ENCODE data around the gene NRSN2. TPM values are rescaled to one million over a fixed set of nuclear protein-coding genes. Genes with fewer than 3 reads are reported as not detected.

Gene NRSN2, protein sequence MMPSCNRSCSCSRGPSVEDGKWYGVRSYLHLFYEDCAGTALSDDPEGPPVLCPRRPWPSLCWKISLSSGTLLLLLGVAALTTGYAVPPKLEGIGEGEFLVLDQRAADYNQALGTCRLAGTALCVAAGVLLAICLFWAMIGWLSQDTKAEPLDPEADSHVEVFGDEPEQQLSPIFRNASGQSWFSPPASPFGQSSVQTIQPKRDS
- total RNA-seq: 1 to 10 TPM; 1.2 to 1.6 TPM
- polyA plus RNA-seq: 1 to 10 TPM; 1.7 to 3.6 (median 2.6) TPM
- 0 to 1.4 (median 0.66) reads per million in 6 experiments for total RNA-seq

DNA sequence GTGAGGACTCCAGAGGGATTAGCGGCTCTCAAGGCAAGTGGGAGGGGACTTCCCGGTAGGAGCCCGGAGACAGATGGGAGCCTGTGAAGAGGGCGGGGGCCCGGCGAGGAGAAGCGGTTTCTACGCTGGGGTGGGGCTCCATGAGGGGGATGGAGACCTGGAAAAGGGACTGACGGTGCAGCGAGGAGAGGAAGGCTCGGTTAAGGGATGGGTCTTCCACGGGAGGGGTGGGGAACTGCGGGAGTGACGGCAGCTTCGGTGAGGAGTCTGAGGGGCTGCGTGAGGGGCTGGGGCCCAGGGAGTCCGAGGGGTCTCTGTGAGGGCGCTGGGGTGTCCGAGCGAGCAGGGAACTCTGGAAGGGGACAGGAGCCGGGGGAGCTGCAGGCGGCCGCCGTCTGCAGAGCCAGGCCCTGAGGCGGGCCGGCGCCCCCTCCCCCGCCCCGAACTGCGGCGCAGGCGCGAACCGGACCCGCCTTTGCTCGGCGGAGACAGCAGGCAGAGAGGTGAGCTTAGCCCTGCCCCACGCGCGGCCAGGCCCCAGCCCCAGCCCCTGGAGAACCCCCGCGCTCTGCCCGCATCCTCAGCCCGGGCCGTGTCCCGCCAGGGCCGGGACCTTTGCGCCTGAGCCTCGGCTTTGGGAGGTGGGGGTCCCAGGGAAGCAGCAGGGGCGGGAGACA lies at the start of gene NRSN2:
Gene NRSN2 (plus strand): TSS at position 472 of the 677 bp plus-strand sequence. CDS start 2,533 bp downstream, outside the sequence.
- ATAC-seq: peak; percentile 44 to 48

DNA sequence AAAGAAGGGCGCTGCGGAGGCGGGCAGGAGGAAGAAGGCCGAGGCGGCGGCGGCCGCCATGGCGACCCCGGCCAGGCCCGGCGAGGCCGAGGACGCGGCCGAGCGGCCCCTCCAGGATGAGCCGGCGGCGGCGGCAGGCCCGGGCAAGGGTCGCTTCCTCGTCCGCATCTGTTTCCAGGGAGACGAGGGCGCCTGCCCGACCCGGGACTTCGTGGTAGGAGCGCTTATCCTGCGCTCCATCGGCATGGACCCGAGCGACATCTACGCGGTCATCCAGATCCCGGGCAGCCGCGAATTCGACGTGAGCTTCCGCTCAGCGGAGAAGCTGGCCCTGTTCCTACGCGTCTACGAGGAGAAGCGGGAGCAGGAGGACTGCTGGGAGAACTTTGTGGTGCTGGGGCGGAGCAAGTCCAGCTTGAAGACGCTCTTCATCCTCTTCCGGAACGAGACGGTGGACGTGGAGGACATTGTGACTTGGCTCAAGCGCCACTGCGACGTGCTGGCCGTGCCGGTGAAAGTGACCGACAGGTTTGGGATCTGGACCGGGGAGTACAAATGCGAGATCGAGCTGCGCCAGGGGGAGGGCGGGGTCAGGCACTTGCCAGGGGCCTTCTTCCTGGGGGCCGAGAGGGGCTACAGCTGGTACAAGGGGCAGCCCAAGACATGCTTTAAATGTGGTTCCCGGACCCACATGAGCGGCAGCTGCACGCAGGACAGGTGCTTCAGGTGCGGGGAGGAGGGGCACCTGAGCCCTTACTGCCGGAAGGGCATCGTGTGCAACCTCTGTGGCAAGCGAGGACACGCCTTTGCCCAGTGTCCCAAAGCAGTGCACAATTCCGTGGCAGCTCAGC lies 48.8 kb upstream of the NRSN2 start:
- peaks cover 0 to 17% (median 5%) of the 10 kb centered on the region in 3 donors for H3K36me3 Mint-ChIP-seq
- peaks cover 0 to 3% (median 0%) of the 10 kb centered on the region in 9 donors for H3K9me3 Mint-ChIP-seq
- POLR2A ChIA-PET: interaction anchor here (0.7 to 5.5 kb wide), 15 partner anchors 8 to 1368 kb away, joined by 3 to 140 read pairs (median 5); partner anchors contain the start of genes CSNK2A1 and SOX12
- no peaks in the 10 kb centered on the region for H3K27me3 Mint-ChIP-seq
- peaks cover 22 to 50% (median 45%) of the 10 kb centered on the region in 4 donors for H3K4me1 Mint-ChIP-seq
- peak overlapping the region; percentile 93 to 100 (median 98) for H3K4me3 Mint-ChIP-seq
- ATAC-seq (peak; percentile 27 to 31), DNase-seq (peak in 9 of 10 donors; percentile 14 to 70 (median 35))
- peak overlapping the region; percentile 96 to 99 (median 98) for H3K27ac Mint-ChIP-seq

More for the DNA sequence above, at the start of gene NRSN2:
- DNase-seq: no peak
- H3K27me3 Mint-ChIP-seq: no peaks in the 10 kb centered on the region
- H3K9me3 Mint-ChIP-seq: no peaks in the 10 kb centered on the region
- POLR2A ChIA-PET: no interaction called here
- peak within 1 kb of the TSS; percentile 86 to 96 (median 92) for H3K4me3 Mint-ChIP-seq
- peaks cover 10 to 18% (median 12%) of the 10 kb centered on the region in 4 donors for H3K4me1 Mint-ChIP-seq
- H3K27ac Mint-ChIP-seq: peak within 1 kb of the TSS in 8 of 10 donors; percentile 52 to 87 (median 70)
- H3K36me3 Mint-ChIP-seq: no peaks in the 10 kb centered on the region

DNA sequence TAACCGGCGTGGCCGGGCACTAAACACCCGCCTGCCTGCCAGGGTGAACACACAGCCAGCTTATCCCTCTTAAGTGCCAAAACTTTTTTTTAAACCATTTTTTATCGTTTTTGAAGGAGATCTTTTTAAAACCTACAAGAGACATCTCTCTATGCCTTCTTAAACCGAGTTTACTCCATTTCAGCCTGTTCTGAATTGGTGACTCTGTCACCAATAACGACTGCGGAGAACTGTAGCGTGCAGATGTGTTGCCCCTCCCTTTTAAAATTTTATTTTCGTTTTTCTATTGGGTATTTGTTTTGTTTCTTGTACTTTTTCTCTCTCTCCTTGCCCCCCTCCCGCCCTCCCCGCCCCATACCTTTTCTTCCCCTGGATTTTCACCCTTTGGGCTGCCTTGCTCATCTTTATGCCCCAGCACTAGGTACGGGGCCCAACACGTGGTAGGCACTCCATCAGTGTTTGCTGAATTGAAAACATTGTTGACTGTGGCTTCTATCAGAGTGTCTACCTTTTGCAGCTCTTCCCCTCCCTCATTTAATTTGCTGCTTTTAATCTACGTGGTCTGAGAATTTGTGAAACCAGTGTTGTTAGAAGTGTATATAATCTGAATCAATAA lies 48.0 kb upstream of the NRSN2 start:
- ATAC-seq: peak; percentile 9 to 20
- Mint-ChIP-seq H3K27me3 (no peaks in the 10 kb centered on the region), H3K4me1 (peaks cover 24 to 50% (median 45%) of the 10 kb centered on the region in 4 donors)

DNA sequence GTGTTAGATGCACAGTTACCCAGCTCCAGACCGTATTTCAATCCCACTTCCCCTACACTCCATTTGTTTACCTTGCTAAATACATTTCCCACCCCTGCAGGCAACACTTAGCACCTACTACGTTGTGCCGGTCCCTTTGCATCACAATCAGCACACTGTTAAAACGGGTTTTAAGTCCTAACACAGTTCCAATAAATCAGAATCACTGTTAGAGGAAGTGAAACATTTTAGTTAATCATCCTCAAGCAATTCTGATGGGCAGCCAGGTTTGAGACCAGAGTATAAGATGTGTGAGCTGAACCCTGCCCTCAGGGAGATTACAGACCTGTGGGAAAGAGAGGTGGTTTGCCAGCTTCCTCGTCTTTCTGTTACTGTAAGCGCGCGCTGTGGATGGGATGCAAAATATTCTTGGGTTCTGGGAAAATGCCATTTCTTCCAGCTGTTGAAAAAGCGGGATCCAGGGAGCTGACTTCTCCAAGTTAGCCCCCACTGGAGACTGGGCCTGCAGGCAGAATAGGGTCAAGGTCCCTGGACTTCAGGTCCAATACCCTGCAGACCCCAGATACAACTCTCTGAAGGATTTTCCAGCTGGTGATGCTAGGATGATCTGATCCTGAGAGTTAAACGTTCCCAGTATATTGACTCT lies 46.4 kb upstream of the NRSN2 start:
- Mint-ChIP-seq H3K4me3 (peak overlapping the region in 9 of 10 donors; percentile 37 to 100 (median 80)), H3K27me3 (no peaks in the 10 kb centered on the region), H3K27ac (peak overlapping the region in 7 of 10 donors; percentile 22 to 99 (median 43)), H3K4me1 (peaks cover 24 to 50% (median 45%) of the 10 kb centered on the region in 4 donors), H3K9me3 (peaks cover 0 to 3% (median 0%) of the 10 kb centered on the region in 9 donors), H3K36me3 (peaks cover 0 to 17% (median 5%) of the 10 kb centered on the region in 3 donors)
- ATAC-seq (no peak), DNase-seq (no peak)
- POLR2A ChIA-PET: interaction anchor here (1.0 to 5.5 kb wide), 2 partner anchors 10 to 24 kb away, joined by 3 to 140 read pairs; partner anchors contain the start of gene SOX12

More for the DNA sequence above, 48.0 kb upstream of the NRSN2 start:
- POLR2A ChIA-PET: interaction anchor here (0.7 to 5.5 kb wide), 8 partner anchors 10 to 1367 kb away, joined by 3 to 140 read pairs (median 4); partner anchors contain the start of gene SOX12
- Mint-ChIP-seq H3K4me3 (peak overlapping the region; percentile 93 to 100 (median 98)), H3K9me3 (peaks cover 0 to 3% (median 0%) of the 10 kb centered on the region in 9 donors), H3K27ac (peak overlapping the region; percentile 96 to 99 (median 98)), H3K36me3 (peaks cover 0 to 17% (median 5%) of the 10 kb centered on the region in 3 donors)
- DNase-seq: peak in 1 of 10 donors; percentile 37

DNA sequence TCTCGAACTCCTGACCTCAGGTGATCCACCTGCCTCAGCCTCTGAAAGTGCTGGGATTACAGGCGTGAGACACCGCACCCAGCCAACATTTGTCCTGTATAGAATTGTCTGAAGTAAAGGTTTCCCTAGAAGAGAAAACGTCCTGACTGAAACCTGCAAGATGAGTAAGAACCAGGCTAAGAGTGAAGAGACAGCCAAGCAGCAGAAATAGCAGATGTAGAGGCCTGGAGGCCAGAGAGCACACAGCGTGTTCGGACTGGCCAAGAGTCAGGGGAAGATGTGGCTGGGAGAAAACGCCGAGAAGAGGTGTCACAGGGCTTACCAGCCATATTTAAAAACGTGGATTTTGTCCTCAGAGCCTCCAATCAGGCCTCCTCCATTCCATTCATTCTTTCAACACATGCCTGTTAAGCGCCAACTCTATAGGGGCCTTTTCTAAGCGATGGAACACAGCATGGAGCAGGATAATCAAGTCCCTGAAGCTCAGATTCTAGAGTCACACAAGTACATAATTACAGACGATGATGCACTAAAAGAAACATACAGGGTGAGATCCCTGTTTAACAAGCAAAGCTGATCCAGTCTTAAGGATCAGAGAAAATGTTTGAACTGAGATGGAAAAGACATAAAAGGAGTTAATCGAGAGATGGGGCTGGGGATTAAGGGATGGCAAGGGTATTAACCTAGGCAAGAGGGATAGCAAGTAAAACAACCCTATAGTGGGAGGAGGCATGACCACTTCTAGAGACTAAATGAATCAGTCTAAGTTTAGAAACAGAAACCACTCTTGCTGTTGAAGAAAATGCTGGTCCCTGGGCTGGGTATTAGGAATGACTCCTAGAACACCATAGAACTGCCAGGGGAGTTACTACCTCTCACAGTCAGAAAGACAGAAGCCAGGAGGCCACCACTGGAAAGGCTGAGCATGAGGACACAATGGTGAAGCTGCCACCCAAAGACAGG lies 44.7 kb upstream of the NRSN2 start:
- no peaks in the 10 kb centered on the region for H3K27me3 Mint-ChIP-seq
- peaks cover 0 to 17% (median 5%) of the 10 kb centered on the region in 3 donors for H3K36me3 Mint-ChIP-seq
- peaks cover 21 to 34% (median 31%) of the 10 kb centered on the region in 4 donors for H3K4me1 Mint-ChIP-seq
- peak overlapping the region in 3 of 10 donors; percentile 16 to 83 (median 27) for H3K27ac Mint-ChIP-seq
- DNase-seq (no peak), ATAC-seq (no peak)
- H3K4me3 Mint-ChIP-seq: no peak overlapping the region
- POLR2A ChIA-PET: interaction anchor here (2.3 kb wide), 1 partner anchor 23 kb away, joined by 12 read pairs; the partner anchor contains the start of gene SOX12
- H3K9me3 Mint-ChIP-seq: peaks cover 0 to 3% (median 0%) of the 10 kb centered on the region in 9 donors

DNA sequence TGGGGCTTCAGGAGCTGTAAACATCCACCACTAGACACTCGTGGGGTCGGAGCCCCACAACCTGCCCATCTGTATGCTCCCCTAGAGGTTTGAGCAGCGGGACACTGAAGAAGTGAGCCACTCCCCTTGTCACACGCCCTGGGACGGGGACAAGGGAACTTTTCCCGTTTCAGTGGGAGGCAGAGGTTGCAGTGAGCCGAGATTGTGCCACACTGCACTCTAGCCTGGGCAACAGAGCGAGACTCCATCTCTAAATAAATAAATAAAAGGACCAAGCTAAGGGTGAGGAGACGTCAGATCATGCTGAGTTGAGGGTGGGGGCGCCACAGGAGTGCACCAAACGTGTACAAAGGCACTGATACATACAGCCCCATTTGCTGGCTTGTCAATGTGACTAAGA lies 41.2 kb upstream of the NRSN2 start:
- no peak overlapping the region for H3K4me3 Mint-ChIP-seq
- H3K4me1 Mint-ChIP-seq: peaks cover 18 to 22% (median 20%) of the 10 kb centered on the region in 4 donors
- H3K36me3 Mint-ChIP-seq: peaks cover 0 to 9% (median 0%) of the 10 kb centered on the region in 3 donors
- peak overlapping the region in 1 of 10 donors; percentile 16 for H3K27ac Mint-ChIP-seq
- ATAC-seq (no peak), DNase-seq (no peak)
- H3K27me3 Mint-ChIP-seq: no peaks in the 10 kb centered on the region
- H3K9me3 Mint-ChIP-seq: no peaks in the 10 kb centered on the region
- POLR2A ChIA-PET: interaction anchor here (0.8 to 1.4 kb wide), 2 partner anchors 9 to 12 kb away, joined by 3 to 8 read pairs; partner anchors contain the start of gene ZCCHC3

DNA sequence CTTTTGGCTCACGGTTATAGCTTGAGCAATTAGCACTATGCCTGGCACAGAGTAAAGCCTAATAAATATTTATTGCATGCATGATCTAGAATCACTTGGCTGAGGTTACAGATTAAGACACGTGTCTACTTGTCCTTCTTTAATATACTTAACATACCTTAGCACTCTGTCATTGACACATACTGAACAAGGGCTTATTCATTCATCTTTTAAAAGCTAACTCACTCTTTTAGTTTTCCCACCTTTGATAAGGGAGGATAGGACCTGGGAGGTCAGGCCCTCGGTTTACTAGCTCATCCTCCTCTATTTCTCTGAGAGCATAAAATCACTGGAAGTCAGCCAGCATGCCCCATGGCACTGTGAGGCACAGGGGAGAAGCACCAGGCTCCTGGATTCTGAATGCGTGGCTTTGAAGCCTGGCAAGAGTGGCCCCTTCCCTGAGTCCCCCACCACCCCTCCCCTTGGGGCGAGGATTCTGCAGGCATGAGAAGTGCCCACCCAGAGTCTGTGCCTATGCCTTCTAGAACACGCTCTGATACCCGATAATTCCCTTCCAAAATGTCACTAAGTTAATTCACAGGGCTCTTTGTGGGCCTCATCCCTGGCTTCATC lies 38.4 kb upstream of the NRSN2 start:
- H3K4me3 Mint-ChIP-seq: no peak overlapping the region
- ATAC-seq: no peak
- POLR2A ChIA-PET: interaction anchor here (1.0 to 3.6 kb wide), 3 partner anchors 11 to 20 kb away, joined by 3 to 20 read pairs (median 3); partner anchors contain the start of gene ZCCHC3

DNA sequence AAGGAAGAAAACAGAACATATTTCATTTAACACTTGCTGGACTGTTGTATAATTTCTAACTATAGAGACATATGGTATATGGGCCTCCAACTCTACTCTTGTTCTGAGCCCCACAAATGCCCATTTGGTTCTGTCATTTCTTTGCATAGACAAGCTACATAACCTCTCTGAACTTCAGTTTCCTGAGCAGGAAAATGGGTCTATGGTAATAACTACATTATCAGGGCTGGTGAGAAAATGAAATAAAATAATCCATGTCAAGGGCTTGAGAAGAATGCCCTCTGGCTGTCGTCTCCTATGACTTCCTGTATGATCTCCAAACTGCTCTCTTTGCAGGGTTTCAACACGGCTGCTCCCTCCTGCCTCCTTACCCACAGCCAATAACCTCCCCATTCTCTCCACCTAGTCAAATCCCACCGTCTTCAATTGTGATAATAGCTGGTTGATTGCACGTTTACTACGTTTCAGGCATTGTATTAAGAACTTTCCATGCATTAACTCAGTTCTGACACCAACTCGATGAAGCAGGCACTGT lies 37.5 kb upstream of the NRSN2 start:
- Mint-ChIP-seq H3K27ac (peak overlapping the region in 9 of 10 donors; percentile 6 to 85 (median 64)), H3K27me3 (no peaks in the 10 kb centered on the region), H3K9me3 (no peaks in the 10 kb centered on the region)

More for the DNA sequence above, 38.4 kb upstream of the NRSN2 start:
- H3K36me3 Mint-ChIP-seq: no peaks in the 10 kb centered on the region
- peaks cover 11 to 19% (median 17%) of the 10 kb centered on the region in 4 donors for H3K4me1 Mint-ChIP-seq
- H3K9me3 Mint-ChIP-seq: no peaks in the 10 kb centered on the region
- peak overlapping the region in 3 of 10 donors; percentile 22 to 31 (median 28) for H3K27ac Mint-ChIP-seq
- H3K27me3 Mint-ChIP-seq: no peaks in the 10 kb centered on the region
- no peak for DNase-seq

DNA sequence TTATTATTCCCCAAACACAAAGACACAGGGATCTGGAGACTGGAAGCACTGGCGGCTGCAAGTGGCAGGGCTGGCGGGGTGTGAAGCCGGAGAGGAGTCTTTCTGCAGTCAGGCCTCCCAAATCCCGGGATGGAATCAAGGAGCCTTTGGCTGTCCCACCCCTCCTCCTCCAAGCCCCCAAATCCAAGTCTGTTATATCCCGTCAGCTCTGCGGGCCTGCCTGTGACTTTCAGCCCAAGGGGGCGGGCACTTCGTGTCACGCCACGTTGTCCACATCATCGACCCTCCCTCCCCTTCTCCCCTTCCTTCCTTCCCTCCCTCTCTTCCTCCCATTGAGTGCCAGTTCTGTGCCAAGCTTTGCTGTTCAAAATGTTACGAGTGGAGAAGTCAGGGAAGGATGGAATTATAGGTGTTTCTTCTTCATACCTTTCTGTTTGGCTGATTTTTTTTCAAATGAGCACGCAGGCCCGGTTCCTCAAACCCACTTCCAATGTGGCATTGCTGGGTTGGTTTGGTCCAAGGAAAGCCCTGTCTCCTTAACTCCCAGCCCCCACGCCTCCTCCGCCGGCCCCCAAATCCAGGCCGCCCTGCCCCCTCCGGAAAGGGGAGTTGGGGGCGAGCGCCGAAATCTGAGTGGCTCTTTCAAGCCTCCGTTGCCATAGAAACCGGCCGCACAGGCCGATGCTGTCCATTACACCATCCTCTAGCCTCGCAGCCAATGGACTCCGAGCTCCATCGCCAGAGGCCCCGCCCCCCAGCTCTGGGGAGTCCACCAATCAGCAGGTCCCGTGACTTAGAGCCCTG lies 36.9 kb upstream of the NRSN2 start:
- no peaks in the 10 kb centered on the region for H3K36me3 Mint-ChIP-seq
- peak overlapping the region; percentile 27 to 93 (median 86) for H3K27ac Mint-ChIP-seq
- H3K4me1 Mint-ChIP-seq: peaks cover 11 to 19% (median 17%) of the 10 kb centered on the region in 4 donors
- H3K4me3 Mint-ChIP-seq: peak overlapping the region; percentile 81 to 93 (median 87)
- no peaks in the 10 kb centered on the region for H3K27me3 Mint-ChIP-seq
- peak; percentile 63 to 94 (median 84) for DNase-seq
- H3K9me3 Mint-ChIP-seq: no peaks in the 10 kb centered on the region
- ATAC-seq: peak; percentile 100
- POLR2A ChIA-PET: interaction anchor here (0.7 to 3.6 kb wide), 5 partner anchors 10 to 84 kb away, joined by 3 to 20 read pairs (median 3); partner anchors contain the start of genes SOX12 and ZCCHC3

More for the DNA sequence above, 37.5 kb upstream of the NRSN2 start:
- POLR2A ChIA-PET: interaction anchor here (1.4 to 3.6 kb wide), 2 partner anchors 11 to 16 kb away, joined by 8 to 20 read pairs; partner anchors contain the start of genes SOX12 and ZCCHC3
- ATAC-seq: no peak
- Mint-ChIP-seq H3K36me3 (no peaks in the 10 kb centered on the region), H3K4me3 (peak overlapping the region in 9 of 10 donors; percentile 46 to 87 (median 81)), H3K4me1 (peaks cover 11 to 19% (median 17%) of the 10 kb centered on the region in 4 donors)
- no peak for DNase-seq

All from naive thymus-derived CD8-positive, alpha-beta T cell (primary cell).